G401.6 (cell line): ENCODE measurements around the gene ADCY2.

Source experiments
- FAIRE-seq: peaks from 2 replicates; lab custom pipeline; 2012; peaks lifted over from hg19 to GRCh38; lab: Jason Lieb, UNC

Gene ADCY2

DNA sequence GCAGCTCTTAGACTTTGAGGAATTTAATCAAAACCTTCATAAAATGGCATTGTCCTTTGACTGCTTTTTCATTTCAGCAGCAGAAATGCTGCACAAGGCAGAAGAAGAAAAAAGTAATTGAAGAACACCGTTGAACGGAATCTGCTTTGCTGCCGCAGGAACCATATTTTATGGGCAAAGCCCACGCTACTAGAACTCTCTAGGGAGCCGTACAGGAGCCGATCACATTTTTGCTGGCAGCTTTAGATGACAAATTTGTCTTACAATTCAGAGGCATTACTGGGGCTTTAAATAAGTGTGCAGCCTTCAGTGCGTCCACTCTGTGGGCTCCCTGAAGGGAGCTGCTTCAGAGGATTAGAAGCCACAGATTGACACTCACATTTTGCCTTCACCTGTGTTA is 449.6 kb downstream of the ADCY2 start:
- FAIRE-seq = no peak

DNA sequence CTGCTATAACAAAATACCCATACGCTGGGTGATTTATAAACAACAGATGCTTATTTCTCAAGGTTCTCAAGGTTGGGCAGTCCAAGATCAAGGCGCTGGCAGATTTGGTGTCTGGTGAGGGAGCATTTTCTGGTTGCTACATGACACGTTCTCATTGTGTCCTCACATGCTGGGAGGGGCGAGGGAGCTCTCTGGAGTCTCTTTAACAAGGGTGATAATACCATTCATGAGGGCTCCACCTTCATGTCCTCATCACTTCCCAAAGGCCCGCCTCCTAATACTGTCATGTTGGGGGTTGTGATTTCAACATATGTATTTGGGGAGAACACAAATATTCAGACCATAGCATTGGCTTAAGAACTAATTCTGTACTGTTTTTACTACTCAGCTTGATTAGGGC is 450.4 kb downstream of the ADCY2 start:
- no peak for FAIRE-seq

DNA sequence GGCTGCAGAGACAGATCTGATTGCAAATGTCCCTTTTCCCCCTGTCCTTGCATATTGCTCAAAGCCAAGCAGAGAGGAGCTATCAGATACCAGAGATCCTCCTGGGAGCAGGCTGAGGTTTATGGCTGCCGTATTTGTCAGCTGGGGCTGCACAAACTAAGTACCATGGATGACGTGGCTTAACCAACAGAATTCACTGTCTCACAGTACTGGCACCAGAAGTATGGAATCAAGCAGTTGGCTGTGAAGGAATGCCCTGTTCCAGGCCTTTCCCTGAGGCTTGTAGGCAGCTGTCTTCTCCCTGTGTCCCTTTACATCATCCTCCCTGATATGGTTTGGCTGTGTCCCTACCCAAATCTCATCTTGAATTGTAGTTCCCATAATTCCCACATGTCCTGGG is 452.4 kb downstream of the ADCY2 start:
- FAIRE-seq = no peak

DNA sequence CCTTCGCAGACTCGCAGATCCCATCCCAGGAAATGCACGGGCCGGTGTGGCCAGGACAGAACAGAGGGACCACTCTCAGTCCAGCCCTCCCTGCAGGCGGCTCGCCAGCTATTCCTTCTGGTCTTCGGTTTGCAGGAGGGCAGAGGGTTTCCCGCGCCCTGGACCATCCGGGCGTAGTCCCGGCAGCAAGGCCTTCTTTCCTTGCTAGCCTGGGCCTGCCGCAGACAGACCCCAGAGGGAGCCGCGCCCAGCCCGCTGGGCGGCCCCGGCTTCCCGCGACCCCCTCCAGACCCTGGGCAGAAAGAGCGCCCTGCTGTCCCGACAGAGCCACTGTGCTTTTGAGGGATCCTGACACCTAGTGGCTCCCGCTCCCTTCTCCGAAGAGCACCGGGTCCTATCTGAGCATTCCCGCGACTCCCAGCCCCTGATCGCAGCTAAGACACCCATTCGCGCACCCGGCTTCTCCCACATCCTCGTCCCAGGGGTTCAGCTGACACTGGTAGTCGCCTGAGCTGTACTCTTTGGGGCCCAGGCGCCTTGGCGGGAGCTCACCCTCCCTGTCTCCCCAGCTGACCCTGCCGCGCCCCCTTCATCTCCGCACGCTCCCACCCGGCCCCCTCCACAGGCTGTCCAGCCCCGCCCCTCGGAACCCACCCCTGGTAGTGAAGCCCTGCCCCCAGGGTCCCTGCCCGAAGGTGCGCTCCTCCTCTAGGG is 453.9 kb downstream of the ADCY2 start:
- no peak for FAIRE-seq

DNA sequence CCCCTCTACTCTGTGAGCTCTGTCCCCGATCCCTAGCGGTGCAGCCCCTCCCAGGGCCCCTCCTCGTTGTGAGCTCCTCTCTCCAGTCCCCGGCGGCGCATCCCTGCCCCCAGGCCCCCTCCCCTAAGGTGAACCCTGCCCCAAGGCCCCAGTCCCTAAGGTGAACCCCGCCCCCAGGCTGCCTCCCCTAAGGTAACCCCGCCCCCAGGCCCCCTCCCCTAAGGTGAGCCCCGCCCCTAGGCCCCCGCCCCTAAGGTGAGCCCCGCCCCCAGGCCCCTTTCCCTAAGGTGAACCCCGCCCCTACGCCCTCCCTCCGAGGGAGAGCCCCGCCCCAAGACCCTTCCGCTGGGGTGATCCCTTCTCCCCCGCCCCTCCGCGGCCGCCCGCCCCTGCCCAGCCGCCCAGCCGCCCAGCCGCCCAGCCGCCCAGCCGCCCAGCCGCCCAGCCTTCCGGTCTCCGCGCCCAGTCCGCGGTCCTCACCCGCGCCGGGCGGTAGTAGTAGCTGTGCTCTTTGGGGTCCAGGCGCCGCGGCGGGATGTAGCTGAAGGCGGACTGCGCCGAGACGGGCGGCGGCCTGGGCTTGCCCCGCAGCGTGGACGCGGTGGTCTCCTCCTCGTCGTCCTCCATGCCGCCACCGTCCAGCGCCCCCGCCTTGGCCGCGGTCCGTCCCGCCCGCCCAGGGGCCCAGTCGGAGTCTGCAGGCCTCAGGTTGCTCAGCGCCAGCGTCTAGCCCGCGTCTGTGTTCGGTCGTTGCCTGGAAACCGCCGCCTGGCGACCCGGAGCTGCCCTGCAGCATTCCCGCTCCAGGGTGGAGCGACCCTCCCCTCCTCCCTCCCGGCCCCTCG is 454.7 kb downstream of the ADCY2 start, which contains the start of gene CFAP90:
CFAP90 (minus strand) TSS at position 739 of the 845 bp plus-strand sequence; CDS start at position 627, 112 bp downstream.
- FAIRE-seq = no peak

DNA sequence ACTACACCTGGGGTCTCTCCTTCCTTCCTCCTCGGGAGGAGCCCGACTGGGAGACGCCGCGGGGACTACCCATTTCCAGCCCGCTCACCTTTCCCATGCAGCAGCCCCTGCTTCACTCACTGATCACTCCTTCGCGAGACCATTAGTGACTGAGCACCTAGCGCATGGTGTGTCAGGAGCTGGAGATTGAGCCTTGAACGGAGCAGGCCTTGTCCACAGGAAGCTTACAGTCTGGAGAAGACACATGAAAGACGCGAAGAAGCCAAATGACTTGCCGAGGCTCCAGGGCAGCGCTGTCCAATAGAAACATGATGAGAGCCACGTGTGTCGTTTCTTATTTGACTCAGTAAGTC is 455.3 kb downstream of the ADCY2 start:
- FAIRE-seq = no peak

DNA sequence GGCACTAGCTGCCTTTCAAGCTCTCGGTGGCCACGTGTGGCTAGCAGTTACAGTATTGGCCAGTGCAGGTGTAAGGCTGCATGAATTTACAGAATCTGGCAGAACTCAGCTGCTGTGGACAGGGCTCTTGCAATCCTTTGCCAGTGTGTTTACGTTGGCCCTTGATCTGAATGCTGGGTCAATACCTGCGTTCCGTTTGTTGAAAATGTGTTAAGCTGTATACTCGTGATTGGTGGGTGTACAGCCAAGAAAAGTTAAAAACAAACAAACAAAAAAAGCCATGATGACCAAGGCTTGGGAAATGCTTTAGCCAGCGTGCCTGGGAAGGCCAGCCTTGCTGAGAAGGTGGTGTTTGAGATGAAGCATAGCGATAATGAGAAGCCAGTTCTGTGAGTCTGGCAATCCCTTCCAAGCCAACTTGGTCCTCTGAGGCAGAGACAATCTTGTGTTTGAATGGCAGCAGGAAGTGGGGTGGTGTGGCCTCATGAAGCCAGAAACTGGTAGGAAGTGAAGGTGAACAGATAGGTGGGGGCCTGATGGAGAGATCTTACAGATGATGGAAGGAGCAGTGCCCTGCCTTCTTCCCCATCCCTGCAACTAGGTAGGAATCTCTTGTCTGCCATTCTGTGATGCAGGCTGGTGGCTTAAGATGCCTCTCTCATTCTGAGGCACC is 455.8 kb downstream of the ADCY2 start:
- no peak for FAIRE-seq

DNA sequence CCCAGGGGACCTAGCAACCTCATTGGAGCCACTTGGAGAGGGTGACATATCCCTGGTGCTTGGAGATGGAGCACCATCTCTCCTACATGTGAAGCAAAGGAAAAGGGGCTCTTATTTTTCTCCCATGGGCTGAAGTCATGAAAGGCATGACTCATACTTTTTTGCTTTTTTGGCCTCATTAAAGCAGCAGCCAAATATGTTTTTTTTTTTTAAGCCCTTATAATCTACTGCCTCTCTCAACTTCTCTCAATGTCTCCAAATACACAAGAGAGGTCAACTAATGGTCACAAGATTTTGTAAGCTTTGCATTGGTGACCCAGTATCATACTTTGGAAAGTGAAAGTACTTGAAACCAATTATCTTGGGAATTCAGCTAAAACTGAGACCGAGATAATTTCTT is 456.6 kb downstream of the ADCY2 start:
- no peak for FAIRE-seq

DNA sequence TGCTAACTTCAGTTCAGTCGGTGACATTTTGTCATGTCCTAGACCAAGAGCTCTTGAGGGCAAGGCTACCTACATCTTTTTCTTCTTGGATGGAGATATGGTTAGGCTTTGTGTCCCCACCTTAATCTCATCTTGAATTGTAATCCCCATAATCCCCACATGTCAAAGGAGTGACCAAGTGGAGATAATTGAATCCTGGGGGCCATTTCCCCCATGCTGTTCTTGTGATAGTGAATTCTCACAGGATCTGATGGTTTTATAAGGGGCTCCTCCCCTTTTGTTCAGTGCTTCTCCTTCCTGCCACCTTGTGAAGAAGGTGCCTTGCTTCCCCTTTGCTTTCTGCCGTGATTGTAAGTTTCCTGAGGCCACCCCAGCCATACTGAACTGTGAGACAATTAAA is 457.1 kb downstream of the ADCY2 start:
- FAIRE-seq = no peak

DNA sequence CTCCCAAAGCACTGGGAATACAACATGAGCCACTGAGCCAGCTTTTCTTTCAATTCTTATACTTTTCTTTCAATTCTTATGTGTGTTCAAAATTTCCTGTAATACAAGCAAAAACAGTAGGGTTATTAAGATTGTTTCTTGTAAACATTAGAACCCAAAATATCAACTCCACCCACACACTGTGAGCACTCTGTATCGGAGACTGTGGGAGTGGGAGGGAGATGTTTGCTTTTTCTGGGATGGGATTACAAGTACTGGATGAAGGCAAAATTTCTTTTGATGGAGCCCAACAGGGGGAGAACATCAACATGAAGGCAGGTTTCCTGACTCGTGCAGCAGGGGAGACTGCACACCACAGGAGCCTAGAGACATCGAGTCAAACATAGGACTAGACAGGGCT is 459.7 kb downstream of the ADCY2 start:
- no peak for FAIRE-seq

DNA sequence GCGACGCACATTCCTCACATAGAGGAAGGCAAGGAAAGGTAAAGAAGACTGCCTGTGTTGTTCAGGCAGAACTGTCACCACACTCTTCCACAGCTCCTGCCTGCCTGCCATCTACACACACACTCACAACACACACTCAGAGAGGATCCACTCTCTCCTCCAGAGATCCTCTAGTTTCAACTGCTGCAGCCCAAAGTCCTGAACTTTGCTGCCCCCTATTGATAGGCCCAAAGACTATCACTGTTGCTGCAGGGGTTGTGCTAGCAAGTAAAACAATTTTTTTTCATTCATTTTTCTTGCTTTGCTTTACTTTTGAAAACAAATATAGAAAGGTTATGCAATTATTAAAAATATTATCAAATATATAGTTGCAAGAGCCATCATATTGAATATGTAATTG is 460.9 kb downstream of the ADCY2 start:
- FAIRE-seq = peak; percentile 47

DNA sequence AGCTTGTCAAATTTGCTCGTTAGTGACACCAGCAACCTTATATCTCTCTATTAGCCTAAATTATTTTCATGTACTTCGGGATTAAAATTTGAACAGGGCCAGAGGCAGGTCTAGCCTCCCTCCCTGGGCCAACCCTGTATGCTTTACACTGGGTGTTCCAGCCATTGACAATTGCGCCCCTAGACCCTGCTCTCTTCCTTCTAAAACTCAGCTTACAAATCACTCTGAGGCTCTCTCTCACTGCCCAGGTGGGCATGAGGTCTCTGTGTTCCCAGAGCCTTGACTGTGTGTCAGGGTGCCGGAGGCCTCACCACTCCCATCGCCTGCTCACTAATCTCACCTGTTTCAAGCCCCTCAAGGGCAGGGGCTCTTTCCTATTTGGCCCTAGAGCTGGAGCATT is 461.4 kb downstream of the ADCY2 start:
- no peak for FAIRE-seq

DNA sequence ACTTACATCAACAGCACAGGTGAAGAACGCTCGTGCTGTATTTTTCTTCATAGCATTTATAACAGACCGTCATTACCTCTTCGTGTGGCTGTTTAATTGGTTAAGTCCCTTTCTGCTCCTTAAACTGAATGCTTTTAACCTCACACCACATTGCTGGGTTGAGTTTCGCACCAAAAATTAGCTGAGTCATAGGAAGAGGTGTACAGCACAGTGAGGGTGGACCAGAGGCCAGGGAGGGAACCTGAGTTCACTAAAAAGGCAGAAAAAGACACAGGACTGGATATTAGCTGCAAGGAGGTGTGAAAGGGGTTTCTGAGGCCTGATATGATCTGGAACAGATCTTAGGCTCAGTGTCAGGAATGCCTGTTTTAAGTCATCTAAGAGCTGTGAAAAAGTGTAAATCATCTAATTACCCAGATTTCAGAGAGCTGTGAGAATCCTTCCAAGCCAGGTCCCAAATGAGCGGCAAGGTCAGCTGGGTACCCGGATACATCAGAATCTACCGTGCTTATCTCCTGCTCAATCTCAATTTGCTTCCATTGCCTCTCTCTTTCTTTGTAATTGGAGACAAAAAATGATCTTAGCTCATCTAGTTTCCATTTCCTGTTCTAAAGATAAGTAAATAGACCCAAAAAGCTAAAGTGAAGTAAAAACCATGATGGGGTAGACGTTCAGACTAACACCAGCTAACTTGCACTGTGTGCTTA is 462.1 kb downstream of the ADCY2 start:
- FAIRE-seq = no peak

DNA sequence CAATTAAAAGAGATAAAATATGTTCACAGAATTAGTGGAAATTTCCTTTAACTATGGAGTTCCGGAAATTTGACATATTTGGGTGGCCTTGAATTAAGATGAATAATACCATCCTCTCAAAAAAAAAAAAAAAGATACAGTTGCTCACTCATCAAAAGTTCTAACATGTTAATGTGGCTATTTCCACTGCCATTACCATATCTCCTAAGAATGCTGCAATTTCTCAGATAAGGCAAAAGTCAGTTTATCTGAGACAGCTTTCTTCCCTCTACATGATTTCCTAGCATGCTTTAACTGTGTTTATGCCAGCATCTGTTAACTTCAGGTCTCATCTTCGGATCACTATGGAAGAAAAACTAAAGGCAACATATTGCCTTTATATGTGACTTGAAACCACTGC is 470.3 kb downstream of the ADCY2 start:
- FAIRE-seq = no peak

DNA sequence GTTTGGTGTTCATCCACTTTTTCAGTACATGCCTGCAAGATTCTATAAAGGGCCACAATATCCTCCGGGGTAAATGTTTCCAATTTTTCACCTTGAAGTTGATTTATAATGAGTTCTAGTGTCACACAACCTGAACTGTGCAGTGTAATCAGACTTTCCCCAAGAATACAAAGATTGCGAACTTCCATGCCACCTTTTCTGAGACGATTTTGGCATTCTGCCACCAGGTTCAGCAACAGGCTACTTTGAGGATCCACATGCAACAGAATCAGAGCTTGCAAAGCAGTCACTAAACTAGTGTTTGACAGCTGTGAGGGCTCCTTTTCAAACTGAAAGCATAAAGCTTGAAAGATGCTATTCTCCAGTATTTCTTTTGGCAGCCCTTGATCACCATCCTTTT is 471.3 kb downstream of the ADCY2 start:
- FAIRE-seq = no peak

DNA sequence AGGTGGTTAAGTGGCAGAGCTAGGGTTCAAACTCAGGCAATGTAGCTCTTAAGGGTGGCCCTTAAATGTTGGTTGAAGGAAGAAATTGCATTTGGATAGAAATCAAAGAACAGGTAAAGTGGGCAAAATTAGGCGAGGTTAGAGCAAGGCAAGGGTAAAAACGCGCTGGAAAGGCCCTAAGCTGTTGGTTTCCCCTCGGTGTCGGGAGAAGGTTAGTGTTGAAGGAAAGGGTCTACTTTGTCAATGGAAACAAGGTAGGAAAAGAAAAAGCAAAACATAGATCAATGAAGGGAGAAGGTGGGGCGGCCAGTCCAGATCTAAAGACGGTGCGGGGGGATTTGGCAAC is 472.5 kb downstream of the ADCY2 start:
- no peak for FAIRE-seq

DNA sequence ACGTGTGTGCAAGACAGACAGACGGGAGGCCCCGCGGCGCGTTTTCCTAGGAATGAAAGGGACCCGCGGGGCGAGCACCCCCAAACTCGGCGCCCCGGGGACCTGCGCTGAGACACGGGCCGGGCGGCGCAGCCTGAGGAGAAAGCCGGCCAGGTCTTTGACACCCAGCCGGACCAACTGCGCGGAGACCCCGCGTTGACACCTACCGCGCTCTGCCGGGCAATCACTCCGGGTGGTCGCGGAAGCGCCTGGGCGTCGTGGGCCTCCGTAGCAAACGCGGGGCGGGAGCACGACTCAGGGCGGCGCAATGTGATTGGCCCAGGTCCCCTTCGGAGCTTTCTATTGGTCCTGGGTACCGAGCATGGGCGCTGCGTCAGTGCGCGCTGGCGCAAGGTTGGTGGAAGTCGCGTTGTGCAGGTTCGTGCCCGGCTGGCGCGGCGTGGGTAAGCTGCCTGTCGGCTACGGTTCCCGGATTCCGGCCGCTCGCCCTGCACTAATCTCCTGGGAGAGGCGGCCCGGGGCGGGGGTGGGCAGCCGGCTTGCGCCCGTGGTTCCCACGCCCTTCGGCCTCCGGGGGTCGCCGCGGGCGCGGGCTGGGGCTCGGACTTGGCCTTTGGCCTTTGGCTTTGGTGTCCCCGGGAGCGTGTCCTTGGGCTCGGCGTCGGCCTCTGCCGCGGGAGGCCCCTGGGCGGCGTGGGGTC is 473.0 kb downstream of the ADCY2 start, which contains the start of the genes FASTKD3 and MTRR:
FASTKD3 (minus strand) TSS at position 259 of the 701 bp plus-strand sequence. CDS start 948 bp downstream, outside the sequence.
MTRR (plus strand) TSS at position 376 of the 701 bp plus-strand sequence. CDS start 1,647 bp downstream, outside the sequence.
- peak; percentile 91 for FAIRE-seq

DNA sequence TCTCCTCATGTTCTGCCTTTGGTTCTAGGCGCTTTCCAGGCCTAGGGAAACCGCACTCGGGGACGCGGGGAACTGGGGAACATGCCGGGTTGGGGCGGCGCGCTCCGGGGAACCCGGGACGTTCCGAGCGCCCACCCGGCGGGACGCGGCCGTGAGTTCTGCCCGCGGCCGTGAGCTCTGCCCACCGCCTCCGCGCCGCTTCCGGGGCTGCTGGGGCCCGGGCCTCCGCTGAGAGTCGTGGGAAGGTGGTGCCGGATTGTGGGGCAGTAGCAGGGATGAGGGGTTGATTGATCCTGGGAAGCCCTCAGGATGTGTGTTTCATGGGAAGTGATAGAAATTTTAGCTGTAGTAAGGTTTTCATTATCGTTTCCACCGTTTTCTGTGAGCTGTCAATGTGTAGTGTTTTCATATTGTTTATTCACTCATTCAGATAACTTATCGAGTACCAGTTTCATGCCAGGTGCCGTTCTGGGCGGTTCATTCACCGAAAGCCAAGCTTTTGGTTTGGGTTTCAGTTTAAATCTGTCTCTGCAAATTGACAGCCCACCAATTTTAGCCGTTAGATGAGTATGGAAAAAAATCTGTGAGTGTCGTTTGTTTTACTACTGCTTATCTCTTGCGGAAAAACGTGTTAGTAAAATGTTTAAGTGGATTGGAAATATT is 473.7 kb downstream of the ADCY2 start:
- no peak for FAIRE-seq

DNA sequence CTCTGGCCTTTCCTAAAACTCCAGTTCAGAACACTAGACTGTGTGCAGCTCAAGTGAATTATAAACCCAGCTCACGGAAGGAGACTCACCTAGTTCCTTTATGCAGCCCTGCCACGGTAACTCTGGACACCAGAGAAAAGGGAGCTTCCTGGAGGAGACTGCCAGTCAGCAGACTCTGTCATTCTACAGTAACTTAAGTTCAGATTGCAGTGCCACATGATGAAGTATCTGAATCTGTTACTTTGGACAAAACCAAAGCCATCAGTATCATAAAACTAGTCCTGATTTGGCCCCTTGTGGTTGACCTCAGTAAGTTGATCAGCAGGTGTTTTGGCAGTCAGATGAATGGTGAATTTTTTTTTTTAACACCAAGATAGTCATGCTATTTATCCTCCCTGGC is 475.7 kb downstream of the ADCY2 start:
- no peak for FAIRE-seq

DNA sequence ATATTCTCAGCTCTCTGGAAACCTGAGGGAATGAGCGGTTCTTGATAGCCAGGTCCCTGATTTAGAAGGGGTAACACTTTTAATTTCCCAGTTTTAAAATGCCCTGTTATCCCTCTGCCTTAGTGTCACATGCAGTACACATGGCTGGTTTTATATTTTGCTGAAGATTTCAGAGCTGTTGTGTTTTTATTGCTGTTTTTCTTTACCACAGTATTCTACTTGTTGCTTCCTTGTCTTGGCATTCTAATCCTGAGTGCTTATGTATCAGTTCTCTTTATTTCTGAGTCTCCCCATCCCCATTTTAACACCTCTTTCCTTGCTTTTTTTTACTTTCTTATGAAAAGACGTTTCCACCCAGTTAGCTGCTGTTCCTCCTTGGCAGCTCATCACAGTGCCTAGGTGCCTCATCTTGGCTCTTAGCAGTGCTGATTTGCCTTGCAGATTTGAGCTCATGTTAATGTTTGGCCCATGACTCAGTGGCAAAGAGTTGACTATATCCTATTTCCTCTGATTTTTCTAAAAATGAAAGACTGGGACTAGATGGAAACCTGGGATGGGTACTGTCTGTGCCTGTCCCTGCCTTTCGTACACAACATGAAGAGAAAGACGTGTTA is 476.7 kb downstream of the ADCY2 start:
- no peak for FAIRE-seq

DNA sequence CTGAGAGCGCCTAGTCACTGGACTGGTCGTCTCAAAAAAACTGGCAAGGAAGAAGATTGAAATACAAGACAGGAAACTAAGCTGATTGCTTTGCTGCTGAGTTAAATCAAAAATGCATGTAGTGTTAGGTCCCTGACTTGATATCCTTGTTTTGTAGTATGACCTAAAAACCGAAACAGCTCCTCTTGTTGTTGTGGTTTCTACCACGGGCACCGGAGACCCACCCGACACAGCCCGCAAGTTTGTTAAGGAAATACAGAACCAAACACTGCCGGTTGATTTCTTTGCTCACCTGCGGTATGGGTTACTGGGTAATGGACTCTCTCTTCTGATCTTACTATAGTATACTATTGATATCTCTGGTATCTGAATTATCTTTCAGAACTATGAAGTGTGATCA is 477.3 kb downstream of the ADCY2 start:
- no peak for FAIRE-seq
